ENCODE data around the gene CXCR6. TPM values are rescaled to one million over a fixed set of nuclear protein-coding genes. Genes with fewer than 3 reads are reported as not detected.

CXCR6 gene
- total and polyA plus RNA-seq, 2 of the 13 experiments (the other 11 are each of a cell fraction or from before 2014, with no cell fraction given) = not detected

DNA sequence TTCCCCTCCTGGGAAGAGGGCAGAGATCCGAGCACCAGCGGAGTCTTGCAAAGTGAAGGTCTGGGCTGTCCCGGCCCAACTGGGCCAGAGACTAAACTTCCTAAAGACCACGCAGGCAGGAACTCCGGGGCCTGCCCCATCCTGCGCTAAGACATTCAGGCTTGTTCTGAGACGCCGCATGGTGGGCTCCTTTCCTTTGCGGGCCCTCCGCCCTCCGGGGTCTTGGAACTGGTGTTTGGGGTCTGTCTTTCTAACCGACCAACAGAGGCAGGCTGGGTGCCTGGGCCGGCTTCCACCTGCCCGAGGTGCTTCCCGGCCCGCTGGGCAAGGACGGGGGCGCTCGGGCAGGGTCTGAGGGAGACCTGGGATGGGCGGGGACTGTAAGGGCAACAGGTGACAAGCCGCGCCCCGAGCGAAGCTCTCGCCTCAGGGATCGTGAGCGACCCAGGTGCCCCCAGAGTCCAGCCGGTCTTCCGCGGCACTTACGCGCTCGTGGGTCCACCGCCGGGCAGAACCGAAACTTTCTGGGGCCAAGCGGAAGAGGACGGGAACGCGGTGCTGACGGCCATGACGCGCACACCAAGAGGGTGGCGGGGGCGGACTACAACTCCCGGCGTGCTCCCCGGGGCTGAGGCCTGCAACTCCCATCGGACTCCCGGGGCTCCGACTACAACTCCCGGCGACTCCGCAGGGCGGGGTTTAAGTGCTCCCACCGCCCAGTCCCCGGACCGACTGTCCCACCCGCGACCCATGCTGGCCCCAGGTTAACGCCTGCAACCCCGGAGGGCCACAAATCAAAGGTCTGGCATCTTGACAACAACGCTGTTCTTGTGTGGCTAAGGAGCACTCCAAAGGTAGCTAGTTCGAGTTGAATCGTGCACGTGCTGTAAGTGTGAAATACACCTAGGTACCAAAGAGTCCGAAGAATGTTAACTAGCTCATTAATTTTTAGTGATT, 52.2 kb downstream of the CXCR6 start, which contains the start of gene FYCO1 (continued):
- TF ChIP-seq MTF1 (CRISPR knock-in tag; IDR thresholded peaks at IDR 0.05) (no peak), ELF1 (CRISPR knock-in tag; IDR thresholded peaks at IDR 0.05) (peak; percentile 81), ZNF431 (CRISPR knock-in tag; IDR thresholded peaks at IDR 0.05; ENCODE audit: borderline replicate concordance, low read depth) (no peak), SP1 (IDR thresholded peaks at IDR 0.05) (no peak), SP1 (CRISPR knock-in tag; IDR thresholded peaks at IDR 0.05) (peak; percentile 43; the same call in 1 of the 2 replicates), LCORL (IDR thresholded peaks at IDR 0.05) (no peak), LCORL (CRISPR knock-in tag; IDR thresholded peaks at IDR 0.05) (peak; percentile 18; the same call in 1 of the 2 replicates), NFIB (CRISPR knock-in tag; IDR thresholded peaks at IDR 0.05; ENCODE audit: borderline replicate concordance) (no peak), CREM (IDR thresholded peaks at IDR 0.05) (peak; percentile 86), CREM (CRISPR knock-in tag; IDR thresholded peaks at IDR 0.05) (no peak), TARDBP (CRISPR knock-in tag; IDR thresholded peaks at IDR 0.05) (peak; percentile 59), AGO1 (IDR thresholded peaks at IDR 0.05; ENCODE audit: low read depth, low read length, poor library complexity, severe bottlenecking) (no peak), GZF1 (CRISPR knock-in tag; IDR thresholded peaks at IDR 0.05) (peak; percentile 50; the same call in 1 of the 2 replicates), SRSF4 (IDR thresholded peaks at IDR 0.05; ENCODE audit: low read depth, low read length, poor library complexity, severe bottlenecking) (no peak), ZMYM2 (CRISPR knock-in tag; IDR thresholded peaks at IDR 0.05) (no peak), SMAD1 (CRISPR knock-in tag; IDR thresholded peaks at IDR 0.05; ENCODE audit: borderline replicate concordance, low read depth) (no peak), ZIK1 (CRISPR knock-in tag; IDR thresholded peaks at IDR 0.05; ENCODE audit: borderline replicate concordance, low read depth) (no peak), GATA4 (IDR thresholded peaks at IDR 0.05; ENCODE audit: borderline replicate concordance, low read depth) (0 out of 2 replicates have a peak, but pooled peaks have one; percentile 23), ZNF160 (CRISPR knock-in tag; IDR thresholded peaks at IDR 0.05) (peak; percentile 72), ZNF232 (CRISPR knock-in tag; IDR thresholded peaks at IDR 0.05; ENCODE audit: borderline replicate concordance) (peak; percentile 32)
- TF ChIP-seq, protein P1, sequence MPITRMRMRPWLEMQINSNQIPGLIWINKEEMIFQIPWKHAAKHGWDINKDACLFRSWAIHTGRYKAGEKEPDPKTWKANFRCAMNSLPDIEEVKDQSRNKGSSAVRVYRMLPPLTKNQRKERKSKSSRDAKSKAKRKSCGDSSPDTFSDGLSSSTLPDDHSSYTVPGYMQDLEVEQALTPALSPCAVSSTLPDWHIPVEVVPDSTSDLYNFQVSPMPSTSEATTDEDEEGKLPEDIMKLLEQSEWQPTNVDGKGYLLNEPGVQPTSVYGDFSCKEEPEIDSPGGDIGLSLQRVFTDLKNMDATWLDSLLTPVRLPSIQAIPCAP (CRISPR knock-in tag; IDR thresholded peaks at IDR 0.05; ENCODE audit: low read depth) = no peak
- TF ChIP-seq, protein P2, sequence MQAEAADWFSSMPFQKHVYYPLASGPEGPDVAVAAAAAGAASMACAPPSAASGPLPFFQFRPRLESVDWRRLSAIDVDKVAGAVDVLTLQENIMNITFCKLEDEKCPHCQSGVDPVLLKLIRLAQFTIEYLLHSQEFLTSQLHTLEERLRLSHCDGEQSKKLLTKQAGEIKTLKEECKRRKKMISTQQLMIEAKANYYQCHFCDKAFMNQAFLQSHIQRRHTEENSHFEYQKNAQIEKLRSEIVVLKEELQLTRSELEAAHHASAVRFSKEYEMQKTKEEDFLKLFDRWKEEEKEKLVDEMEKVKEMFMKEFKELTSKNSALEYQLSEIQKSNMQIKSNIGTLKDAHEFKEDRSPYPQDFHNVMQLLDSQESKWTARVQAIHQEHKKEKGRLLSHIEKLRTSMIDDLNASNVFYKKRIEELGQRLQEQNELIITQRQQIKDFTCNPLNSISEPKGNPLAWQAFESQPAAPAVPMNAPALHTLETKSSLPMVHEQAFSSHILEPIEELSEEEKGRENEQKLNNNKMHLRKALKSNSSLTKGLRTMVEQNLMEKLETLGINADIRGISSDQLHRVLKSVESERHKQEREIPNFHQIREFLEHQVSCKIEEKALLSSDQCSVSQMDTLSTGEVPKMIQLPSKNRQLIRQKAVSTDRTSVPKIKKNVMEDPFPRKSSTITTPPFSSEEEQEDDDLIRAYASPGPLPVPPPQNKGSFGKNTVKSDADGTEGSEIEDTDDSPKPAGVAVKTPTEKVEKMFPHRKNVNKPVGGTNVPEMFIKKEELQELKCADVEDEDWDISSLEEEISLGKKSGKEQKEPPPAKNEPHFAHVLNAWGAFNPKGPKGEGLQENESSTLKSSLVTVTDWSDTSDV (CRISPR knock-in tag; IDR thresholded peaks at IDR 0.05) = no peak
- TF ChIP-seq, protein P3, sequence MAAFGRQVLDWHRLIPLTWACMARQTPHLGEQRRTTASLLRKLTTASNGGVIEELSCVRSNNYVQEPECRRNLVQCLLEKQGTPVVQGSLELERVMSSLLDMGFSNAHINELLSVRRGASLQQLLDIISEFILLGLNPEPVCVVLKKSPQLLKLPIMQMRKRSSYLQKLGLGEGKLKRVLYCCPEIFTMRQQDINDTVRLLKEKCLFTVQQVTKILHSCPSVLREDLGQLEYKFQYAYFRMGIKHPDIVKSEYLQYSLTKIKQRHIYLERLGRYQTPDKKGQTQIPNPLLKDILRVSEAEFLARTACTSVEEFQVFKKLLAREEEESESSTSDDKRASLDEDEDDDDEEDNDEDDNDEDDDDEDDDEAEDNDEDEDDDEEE (CRISPR knock-in tag; IDR thresholded peaks at IDR 0.05) = no peak
- TF ChIP-seq, protein P4, sequence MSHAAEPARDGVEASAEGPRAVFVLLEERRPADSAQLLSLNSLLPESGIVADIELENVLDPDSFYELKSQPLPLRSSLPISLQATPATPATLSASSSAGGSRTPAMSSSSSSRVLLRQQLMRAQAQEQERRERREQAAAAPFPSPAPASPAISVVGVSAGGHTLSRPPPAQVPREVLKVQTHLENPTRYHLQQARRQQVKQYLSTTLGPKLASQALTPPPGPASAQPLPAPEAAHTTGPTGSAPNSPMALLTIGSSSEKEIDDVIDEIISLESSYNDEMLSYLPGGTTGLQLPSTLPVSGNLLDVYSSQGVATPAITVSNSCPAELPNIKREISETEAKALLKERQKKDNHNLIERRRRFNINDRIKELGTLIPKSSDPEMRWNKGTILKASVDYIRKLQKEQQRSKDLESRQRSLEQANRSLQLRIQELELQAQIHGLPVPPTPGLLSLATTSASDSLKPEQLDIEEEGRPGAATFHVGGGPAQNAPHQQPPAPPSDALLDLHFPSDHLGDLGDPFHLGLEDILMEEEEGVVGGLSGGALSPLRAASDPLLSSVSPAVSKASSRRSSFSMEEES (CRISPR knock-in tag; IDR thresholded peaks at IDR 0.05) = peak; percentile 17; the same call in 1 of the 2 replicates
